ENCODE results near the gene NUPR1. TPM values are rescaled to one million over a fixed set of nuclear protein-coding genes. Genes with fewer than 3 reads are reported as not detected.

NUPR1 gene, protein sequence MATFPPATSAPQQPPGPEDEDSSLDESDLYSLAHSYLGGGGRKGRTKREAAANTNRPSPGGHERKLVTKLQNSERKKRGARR
- 124 and 138 TPM in 2 replicates for total RNA-seq
- long read RNA-seq, full-length matches to known transcripts, result 40 of 43 reads
- long read RNA-seq, partial matches to known transcripts, result 1 of 43 reads
- long read RNA-seq, other reads (novel, unspliced or antisense), result 2 of 43 reads

DNA sequence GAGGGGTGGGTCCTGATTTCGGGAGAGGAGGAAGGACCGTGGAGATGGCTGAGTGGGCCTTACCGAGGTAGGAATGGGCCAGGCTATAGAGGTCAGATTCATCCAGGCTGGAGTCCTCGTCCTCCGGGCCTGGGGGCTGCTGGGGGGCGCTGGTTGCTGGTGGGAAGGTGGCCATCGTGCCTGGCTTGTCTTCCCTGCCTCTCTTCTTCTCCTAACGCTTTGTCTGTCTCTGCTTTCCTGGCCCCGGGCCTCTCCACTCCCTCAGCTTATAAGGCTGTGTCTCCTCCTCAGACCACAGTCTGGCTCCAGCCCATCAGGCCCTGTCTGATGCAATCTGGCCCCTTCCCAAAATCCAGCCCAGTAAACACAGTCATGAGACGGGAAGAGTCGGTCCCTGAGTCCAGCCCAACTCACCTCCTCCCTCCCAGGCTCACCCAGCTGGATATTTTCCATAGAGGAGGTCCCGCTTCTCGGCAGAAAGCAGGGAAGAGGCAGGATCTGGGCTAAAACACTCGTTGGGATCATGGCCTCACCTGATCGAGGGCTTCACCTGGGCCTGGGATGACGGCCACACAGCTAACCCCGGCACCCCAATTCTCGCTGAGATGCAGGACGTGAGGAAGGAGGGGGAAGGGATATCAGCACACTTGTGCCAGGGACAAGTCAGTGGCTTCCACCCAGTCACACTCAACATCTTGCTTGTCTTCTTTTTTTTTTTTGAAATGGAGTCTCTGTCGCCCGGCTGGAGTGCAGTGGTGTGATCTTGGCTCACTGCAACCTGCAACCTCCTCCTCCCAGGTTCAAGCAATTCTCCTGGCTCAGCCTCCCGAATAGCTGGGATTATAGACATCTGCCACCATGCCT lies at the start of gene NUPR1:
TSS of gene NUPR1 (minus strand) at position 242 of the 864 bp plus-strand sequence. CDS start at position 175, 67 bp downstream.
- Mint-ChIP-seq H3K27me3 (ENCODE audit: unreplicated experiment) (peaks cover 6% of the 10 kb centered on the region), H3K36me3 (ENCODE audit: unreplicated experiment) (peaks cover 21% of the 10 kb centered on the region), H3K4me1 (ENCODE audit: unreplicated experiment) (peaks cover 26% of the 10 kb centered on the region), H3K4me3 (ENCODE audit: unreplicated experiment) (peak within 1 kb of the TSS; percentile 76), H3K27ac (ENCODE audit: unreplicated experiment) (peak within 1 kb of the TSS; percentile 92), H3K9me3 (ENCODE audit: unreplicated experiment) (no peaks in the 10 kb centered on the region)
- TF ChIP-seq, protein P1, sequence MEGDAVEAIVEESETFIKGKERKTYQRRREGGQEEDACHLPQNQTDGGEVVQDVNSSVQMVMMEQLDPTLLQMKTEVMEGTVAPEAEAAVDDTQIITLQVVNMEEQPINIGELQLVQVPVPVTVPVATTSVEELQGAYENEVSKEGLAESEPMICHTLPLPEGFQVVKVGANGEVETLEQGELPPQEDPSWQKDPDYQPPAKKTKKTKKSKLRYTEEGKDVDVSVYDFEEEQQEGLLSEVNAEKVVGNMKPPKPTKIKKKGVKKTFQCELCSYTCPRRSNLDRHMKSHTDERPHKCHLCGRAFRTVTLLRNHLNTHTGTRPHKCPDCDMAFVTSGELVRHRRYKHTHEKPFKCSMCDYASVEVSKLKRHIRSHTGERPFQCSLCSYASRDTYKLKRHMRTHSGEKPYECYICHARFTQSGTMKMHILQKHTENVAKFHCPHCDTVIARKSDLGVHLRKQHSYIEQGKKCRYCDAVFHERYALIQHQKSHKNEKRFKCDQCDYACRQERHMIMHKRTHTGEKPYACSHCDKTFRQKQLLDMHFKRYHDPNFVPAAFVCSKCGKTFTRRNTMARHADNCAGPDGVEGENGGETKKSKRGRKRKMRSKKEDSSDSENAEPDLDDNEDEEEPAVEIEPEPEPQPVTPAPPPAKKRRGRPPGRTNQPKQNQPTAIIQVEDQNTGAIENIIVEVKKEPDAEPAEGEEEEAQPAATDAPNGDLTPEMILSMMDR (IDR thresholded peaks at IDR 0.05), result no peak
- peak; percentile 93 for DNase-seq (ENCODE audit: extremely low spot score, unreplicated experiment)

DNA sequence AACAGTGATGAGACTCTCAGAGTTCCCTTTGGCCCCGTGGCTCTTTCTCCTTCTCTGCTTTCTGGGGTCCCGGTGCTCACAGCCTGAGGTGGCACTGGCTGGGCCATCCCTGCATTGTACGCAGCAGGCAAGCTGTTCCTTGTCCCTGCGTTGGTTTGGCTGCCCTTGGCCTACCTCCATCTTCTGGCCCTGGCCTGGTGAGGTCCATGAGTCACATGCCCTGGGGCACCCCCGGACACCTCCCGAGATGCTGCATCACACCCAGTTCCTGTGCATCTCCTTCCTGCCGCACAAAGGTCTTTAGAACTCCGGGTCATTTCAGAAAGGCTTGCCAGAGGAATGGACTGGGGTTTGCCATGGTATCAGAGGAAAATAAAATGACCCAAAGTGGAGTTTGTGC lies 48.6 kb upstream of the NUPR1 start:
- Mint-ChIP-seq H3K4me3 (ENCODE audit: unreplicated experiment) (no peak overlapping the region), H3K27me3 (ENCODE audit: unreplicated experiment) (no peaks in the 10 kb centered on the region), H3K36me3 (ENCODE audit: unreplicated experiment) (peaks cover 27% of the 10 kb centered on the region), H3K9me3 (ENCODE audit: unreplicated experiment) (no peaks in the 10 kb centered on the region), H3K27ac (ENCODE audit: unreplicated experiment) (peak overlapping the region; percentile 80), H3K4me1 (ENCODE audit: unreplicated experiment) (peaks cover 22% of the 10 kb centered on the region)
- TF ChIP-seq, protein P1 (IDR thresholded peaks at IDR 0.05), result no peak
- no peak for DNase-seq (ENCODE audit: extremely low spot score, unreplicated experiment)

DNA sequence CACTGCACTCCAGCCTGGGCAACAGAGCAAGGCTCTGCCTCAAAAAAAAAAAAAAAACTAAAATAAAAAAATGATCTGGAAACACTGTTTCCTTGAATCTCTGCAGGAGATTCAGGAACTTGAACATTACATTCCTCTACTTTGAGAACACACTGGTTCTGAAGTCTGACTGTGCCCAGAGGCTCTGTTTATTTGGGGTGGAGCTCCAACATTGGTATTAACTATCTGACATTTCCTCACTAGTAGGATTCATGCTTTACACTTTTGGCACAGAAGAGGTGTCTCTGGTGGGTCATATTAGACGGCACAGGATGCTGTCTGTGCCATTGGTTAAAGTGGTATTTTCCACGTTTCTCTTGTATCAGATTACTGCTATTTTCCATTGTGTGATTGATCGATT lies 47.7 kb upstream of the NUPR1 start:
- DNase-seq (ENCODE audit: extremely low spot score, unreplicated experiment), result no peak
- no peak overlapping the region for H3K4me3 Mint-ChIP-seq (ENCODE audit: unreplicated experiment)
- TF ChIP-seq, protein P1 (IDR thresholded peaks at IDR 0.05), result no peak
- H3K27ac Mint-ChIP-seq (ENCODE audit: unreplicated experiment), result peak overlapping the region; percentile 64
- no peaks in the 10 kb centered on the region for H3K27me3 Mint-ChIP-seq (ENCODE audit: unreplicated experiment)
- H3K36me3 Mint-ChIP-seq (ENCODE audit: unreplicated experiment), result peaks cover 29% of the 10 kb centered on the region
- no peaks in the 10 kb centered on the region for H3K9me3 Mint-ChIP-seq (ENCODE audit: unreplicated experiment)
- peaks cover 22% of the 10 kb centered on the region for H3K4me1 Mint-ChIP-seq (ENCODE audit: unreplicated experiment)

DNA sequence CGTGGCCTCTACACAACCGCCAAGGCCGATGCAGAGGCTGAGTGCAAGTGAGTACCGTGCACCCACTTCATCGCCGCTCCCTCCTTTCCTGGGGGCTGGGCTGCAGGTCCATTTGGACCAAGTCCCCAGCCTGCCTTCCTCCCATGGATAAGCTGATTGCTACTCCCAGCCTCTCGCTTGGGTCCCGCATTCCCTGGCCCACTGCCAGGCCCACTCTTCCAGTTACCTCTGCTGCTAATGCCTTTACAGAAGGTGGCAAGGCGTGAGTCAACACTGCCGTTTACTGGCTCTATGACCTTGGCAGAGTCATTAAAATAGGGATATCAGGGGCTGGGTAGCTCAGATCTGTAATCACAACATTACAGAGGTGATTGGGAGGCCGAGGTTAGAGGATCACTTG lies 46.9 kb upstream of the NUPR1 start:
- Mint-ChIP-seq H3K4me1 (ENCODE audit: unreplicated experiment) (peaks cover 22% of the 10 kb centered on the region), H3K27me3 (ENCODE audit: unreplicated experiment) (no peaks in the 10 kb centered on the region), H3K4me3 (ENCODE audit: unreplicated experiment) (no peak overlapping the region), H3K36me3 (ENCODE audit: unreplicated experiment) (peaks cover 30% of the 10 kb centered on the region), H3K9me3 (ENCODE audit: unreplicated experiment) (no peaks in the 10 kb centered on the region), H3K27ac (ENCODE audit: unreplicated experiment) (peak overlapping the region; percentile 64)
- TF ChIP-seq, protein P1 (IDR thresholded peaks at IDR 0.05), result no peak
- no peak for DNase-seq (ENCODE audit: extremely low spot score, unreplicated experiment)

DNA sequence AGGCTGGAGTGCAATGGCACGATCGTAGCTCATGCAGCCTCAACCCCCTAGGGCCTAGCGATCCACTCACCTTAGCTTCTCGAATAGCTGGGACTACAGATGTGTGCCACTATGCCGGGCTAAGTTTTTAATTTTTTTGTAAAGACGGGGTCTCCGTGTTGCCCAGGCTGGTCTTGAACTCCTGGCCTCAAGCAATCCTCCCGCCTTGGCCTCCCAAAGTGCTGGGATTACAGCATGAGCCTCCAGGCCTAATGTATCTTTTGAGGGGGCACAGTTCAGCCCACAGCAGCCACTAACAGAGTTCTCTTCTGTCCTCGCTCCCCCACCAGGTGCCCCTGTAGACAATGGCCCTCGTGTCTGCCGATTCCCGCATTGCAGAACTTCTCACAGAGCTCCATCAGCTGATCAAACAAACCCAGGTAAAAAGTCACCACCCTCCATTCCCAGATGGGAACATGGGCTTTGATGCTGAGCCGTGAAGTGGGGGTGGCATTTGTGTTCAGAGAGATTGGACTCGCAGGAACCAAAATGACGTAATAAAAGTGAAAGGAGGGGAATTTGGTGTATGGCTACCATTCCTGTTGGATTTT lies 42.0 kb upstream of the NUPR1 start:
- Mint-ChIP-seq H3K4me3 (ENCODE audit: unreplicated experiment) (no peak overlapping the region), H3K36me3 (ENCODE audit: unreplicated experiment) (peaks cover 28% of the 10 kb centered on the region), H3K27ac (ENCODE audit: unreplicated experiment) (no peak overlapping the region), H3K9me3 (ENCODE audit: unreplicated experiment) (no peaks in the 10 kb centered on the region), H3K4me1 (ENCODE audit: unreplicated experiment) (peaks cover 2% of the 10 kb centered on the region), H3K27me3 (ENCODE audit: unreplicated experiment) (no peaks in the 10 kb centered on the region)
- DNase-seq (ENCODE audit: extremely low spot score, unreplicated experiment), result no peak
- TF ChIP-seq, protein P1 (IDR thresholded peaks at IDR 0.05), result no peak
